H1 (cell line): Measurements from ENCODE around the gene TNNI3. TPM values are rescaled to one million over a fixed set of nuclear protein-coding genes. Genes with fewer than 3 reads are reported as not detected.

Experiments used
- CTCF ChIA-PET: fragments of 300-600 bp; sonication (Branson Sonifier 250); formaldehyde crosslinking; loops from one replicate; lab custom pipeline; 2021; ENCODE audit not compliant: partially characterized antibody; lab: Charles Lee
- POLR2A ChIA-PET: fragments of 300-600 bp; sonication (Branson Sonifier 250); formaldehyde crosslinking; loops from one replicate; lab custom pipeline; 2021; ENCODE audit warnings: inconsistent platforms; ENCODE audit not compliant: partially characterized antibody; lab: Charles Lee
- DNase-seq, 2 experiments: peaks; one replicate each; pipeline versions ENCODE4 v3.0.0 to v3.0.0-alpha.2; 2010 to 2022; ENCODE audit warnings: low spot score in 2 of 2, low read depth in 1 of 2, mixed read lengths in 1 of 2
- FAIRE-seq: peaks from 2 replicates; lab custom pipeline; 2011; peaks lifted over from hg19 to GRCh38; lab: Jason Lieb, UNC
- H2AFZ ChIP-seq: 2 replicates; pipeline ENCODE4 v1.8.1; 2012; ENCODE audit warnings: low read length, inconsistent platforms
- H2AK5ac ChIP-seq: 2 replicates; pipeline ENCODE4 v1.6.1; 2013; ENCODE audit warnings: low read depth, low read length
- H2BK120ac ChIP-seq: replicated peaks from 2 replicates; pipeline ENCODE3; 2013; ENCODE audit warnings: low read depth, low read length, inconsistent platforms
- H2BK12ac ChIP-seq: 2 replicates; pipeline ENCODE4 v1.6.1; 2013; ENCODE audit warnings: low read depth, low read length
- H2BK15ac ChIP-seq: 2 replicates; pipeline ENCODE4 v1.6.1; 2013; ENCODE audit warnings: low read length
- H2BK20ac ChIP-seq: 2 replicates; pipeline ENCODE4 v1.6.1; 2013; ENCODE audit warnings: low read length
- H2BK5ac ChIP-seq: 2 replicates; pipeline ENCODE4 v1.6.1; 2013; ENCODE audit warnings: low read depth, low read length
- H3K14ac ChIP-seq: 2 replicates; pipeline ENCODE4 v1.6.1; 2013; ENCODE audit warnings: inconsistent platforms; ENCODE audit not compliant: insufficient read length
- H3K18ac ChIP-seq: 2 replicates; pipeline ENCODE4 v1.6.1; 2013; ENCODE audit warnings: low read length; ENCODE audit errors: extremely low read depth
- H3K23ac ChIP-seq: 2 replicates; pipeline ENCODE4 v1.6.1; 2013; ENCODE audit warnings: inconsistent platforms; ENCODE audit not compliant: insufficient read length
- H3K23me2 ChIP-seq: 2 replicates; pipeline ENCODE4 v1.6.1; 2013; ENCODE audit warnings: low read depth, low read length
- H3K27ac ChIP-seq: 2 replicates; pipeline ENCODE4 v1.6.1; 2011; ENCODE audit warnings: low read depth, low read length, inconsistent platforms
- H3K27me3 ChIP-seq, 4 experiments: replicated peaks in 1 of 4; 1 replicate in 1 of 4; 2 replicates in 3 of 4; pipeline versions ENCODE4 v1.6.1 to v1.8.1; 2011 to 2013; ENCODE audit warnings: low read length in 3 of 4, mild to moderate bottlenecking in 3 of 4, inconsistent platforms in 2 of 4, mixed read lengths in 2 of 4, moderate library complexity in 1 of 4; ENCODE audit not compliant: control insufficient read depth in 3 of 4, insufficient read depth in 3 of 4; ENCODE audit errors: extremely low read depth in 1 of 4
- H3K36me3 ChIP-seq, 4 experiments: 2 replicates each; pipeline versions ENCODE4 v1.6.1 to v1.8.1; 2011 to 2013; ENCODE audit warnings: mild to moderate bottlenecking in 4 of 4, low read length in 3 of 4, moderate library complexity in 2 of 4, control low read depth in 1 of 4, inconsistent platforms in 1 of 4; ENCODE audit not compliant: insufficient read depth in 4 of 4, control insufficient read depth in 2 of 4
- H3K4ac ChIP-seq: replicated peaks from 2 replicates; pipeline ENCODE3; 2013; ENCODE audit warnings: low read length, low read depth, mixed read lengths, inconsistent platforms; ENCODE audit not compliant: insufficient read length
- H3K4me1 ChIP-seq, 4 experiments: replicated peaks in 1 of 4; 1 replicate in 1 of 4; 2 replicates in 3 of 4; pipeline versions ENCODE4 v1.6.1 to v1.8.1; 2011 to 2013; ENCODE audit warnings: low read length in 3 of 4, inconsistent platforms in 2 of 4, mixed read lengths in 1 of 4; ENCODE audit not compliant: insufficient read depth in 4 of 4, control insufficient read depth in 3 of 4
- H3K4me2 ChIP-seq, 2 experiments: 2 replicates each; pipeline versions ENCODE4 v1.6.1 to v1.8.1; 2011 to 2013; ENCODE audit warnings: low read depth in 2 of 2, low read length in 2 of 2, control low read depth in 1 of 2, inconsistent platforms in 1 of 2, mild to moderate bottlenecking in 1 of 2; ENCODE audit not compliant: insufficient read depth in 1 of 2
- H3K4me3 ChIP-seq, 4 experiments: fragments of 200-600, 300-600 bp in 1 of 4; sonication (generic), shearing (Covaris generic), sonication (Bioruptor Twin) in 1 of 4; 2 replicates each; pipeline versions ENCODE4 v1.5.1 to v1.8.1; 2011 to 2016; ENCODE audit warnings: low read length in 4 of 4, low read depth in 3 of 4, control low read depth in 2 of 4, inconsistent platforms in 2 of 4, mild to moderate bottlenecking in 2 of 4, mixed read lengths in 1 of 4, moderate library complexity in 1 of 4; ENCODE audit not compliant: insufficient read depth in 2 of 4; ENCODE audit errors: extremely low read depth in 1 of 4
- H3K56ac ChIP-seq: replicated peaks from 2 replicates; pipeline ENCODE3; 2013; ENCODE audit warnings: low read depth, mild to moderate bottlenecking, mixed read lengths, low read length, inconsistent platforms; ENCODE audit not compliant: insufficient read length
- H3K79me1 ChIP-seq: 2 replicates; pipeline ENCODE4 v1.6.1; 2013; ENCODE audit warnings: low read depth, low read length, control low read depth
- H3K79me2 ChIP-seq, 2 experiments: 2 replicates each; pipeline versions ENCODE4 v1.6.1 to v1.8.1; 2012 to 2013; ENCODE audit warnings: low read length in 2 of 2, mild to moderate bottlenecking in 2 of 2, inconsistent platforms in 1 of 2; ENCODE audit not compliant: insufficient read depth in 2 of 2, control insufficient read depth in 1 of 2
- H3K9ac ChIP-seq, 4 experiments: replicated peaks in 1 of 4; 1 replicate in 1 of 4; 2 replicates in 3 of 4; pipeline versions ENCODE4 v1.6.1 to v1.8.1; 2011 to 2013; ENCODE audit warnings: low read depth in 3 of 4, low read length in 3 of 4, control low read depth in 2 of 4, mild to moderate bottlenecking in 2 of 4, moderate library complexity in 2 of 4, inconsistent platforms in 1 of 4; ENCODE audit errors: extremely low read depth in 1 of 4
- H3K9me3 ChIP-seq, 2 experiments: 2 replicates each; pipeline versions ENCODE4 v1.6.1 to v1.8.1; 2012 to 2013; ENCODE audit warnings: mild to moderate bottlenecking in 2 of 2, moderate library complexity in 2 of 2, control low read depth in 1 of 2, inconsistent platforms in 1 of 2, low read depth in 1 of 2, low read length in 1 of 2, mixed read lengths in 1 of 2; ENCODE audit not compliant: insufficient read depth in 2 of 2
- H4K20me1 ChIP-seq, 2 experiments: replicated peaks in 1 of 2; 2 replicates each; pipeline versions ENCODE3 to v1.8.1; 2011 to 2013; ENCODE audit warnings: inconsistent platforms in 2 of 2, low read length in 2 of 2, mild to moderate bottlenecking in 1 of 2; ENCODE audit not compliant: insufficient read depth in 2 of 2, control insufficient read depth in 1 of 2
- H4K5ac ChIP-seq: 2 replicates; pipeline ENCODE4 v1.6.1; 2013; ENCODE audit warnings: low read length, low read depth, mixed read lengths, inconsistent platforms; ENCODE audit not compliant: insufficient read length
- H4K8ac ChIP-seq: 2 replicates; pipeline ENCODE4 v1.8.0; 2013; ENCODE audit warnings: mild to moderate bottlenecking, moderate library complexity, low read length, inconsistent platforms; ENCODE audit not compliant: insufficient read depth; ENCODE audit errors: extremely low read depth
- H4K91ac ChIP-seq: replicated peaks from 2 replicates; pipeline ENCODE3; 2013; ENCODE audit warnings: low read length, mixed read lengths, inconsistent platforms; ENCODE audit not compliant: insufficient read length
- CREB1 ChIP-seq: IDR thresholded peaks from 2 replicates; pipeline ENCODE4 v1.6.1; 2012; ENCODE audit warnings: inconsistent platforms
- CTBP2 ChIP-seq: IDR thresholded peaks from 2 replicates; pipeline ENCODE4 v1.7.0; 2011; ENCODE audit warnings: borderline replicate concordance, mild to moderate bottlenecking, moderate library complexity, mixed read lengths, low read length; ENCODE audit not compliant: insufficient read depth, insufficient read length
- FOSL1 ChIP-seq: IDR thresholded peaks from 2 replicates; pipeline ENCODE4 v1.6.1; 2011; ENCODE audit warnings: mild to moderate bottlenecking, low read depth, low read length, moderate library complexity; ENCODE audit not compliant: insufficient read depth
- SIRT6 ChIP-seq: IDR thresholded peaks from one replicate; pipeline ENCODE4 v1.7.1; 2012; ENCODE audit warnings: low read length, inconsistent platforms
- TCF12 ChIP-seq: IDR thresholded peaks from 2 replicates; pipeline ENCODE4 v1.6.1; 2011; ENCODE audit warnings: low read depth, mild to moderate bottlenecking, low read length
- WGBS, 2 experiments: shearing (Covaris generic) in 1 of 2; methylation state at CpG; one replicate each; pipeline versions ENCODE4 v1.1.6 to v1.1.7; 2013 to 2015; ENCODE audit warnings: low lambda C conversion rate in 2 of 2, mixed read lengths in 2 of 2, inconsistent platforms in 1 of 2, low coverage in 1 of 2, missing lambda C conversion rate in 1 of 2; ENCODE audit not compliant: insufficient replicate concordance in 2 of 2, insufficient coverage in 1 of 2, insufficient read length in 1 of 2; ENCODE audit errors: extremely low coverage in 1 of 2, missing lambda C conversion rate in 1 of 2; 5-methylcytosine and 5-hydroxymethylcytosine counted together
- polyA plus RNA-seq, 7 experiments: library from polyadenylated mRNA; depleted of rRNA in 3 of 7; stranded (reverse) in 5 of 7; unstranded in 2 of 7; fragments of >200 nt in 5 of 7; fragments of 200-250 nt in 2 of 7; gene quantifications; 1 replicate in 5 of 7; 2 replicates in 1 of 7; 4 replicates in 1 of 7; pipeline versions ENCODE4 v1.2.1 to v1.2.3, GENCODE V29; 2011 to 2013; ENCODE audit warnings: missing spikeins in 2 of 7, mixed read lengths in 2 of 7
- total RNA-seq: library from RNA; stranded (reverse); fragmentation: NEBNext Ultra II Directional; extraction: Animal tissue kit (Norgen Biotek cat#: 25700); gene quantifications from 2 replicates; pipeline ENCODE4 v1.2.1, GENCODE V29; 2021

The TNNI3 gene
- total and polyA plus RNA-seq, 2 of the 8 experiments (the other 6 are each of a cell fraction or from before 2014, with no cell fraction given) = 16.9 to 56.0 TPM

- CTCF ChIA-PET = interaction anchor here (1.0 to 2.5 kb wide), 2 partner anchors 13 to 38 kb away, joined by 3 to 9 read pairs; partner anchors contain the start of gene DNAAF3
- H3K36me3 ChIP-seq = no peaks in the 10 kb centered on the region
- peaks cover 2 to 46% (median 32%) of the 10 kb centered on the region in 4 experiments; a peak in 6 of 7 replicates for H3K27me3 ChIP-seq
- no peak overlapping the region; the same call in 1 of the 2 replicates for H2BK5ac ChIP-seq
- H4K5ac ChIP-seq = no peak overlapping the region
- peaks cover 2 to 22% (median 14%) of the 10 kb centered on the region in 4 experiments for H3K4me1 ChIP-seq
- H2AFZ ChIP-seq = no peak overlapping the region
- H3K56ac ChIP-seq = no peak overlapping the region
- H3K23me2 ChIP-seq = peaks cover 12% of the 10 kb centered on the region; the same call in 1 of the 2 replicates
- no peak overlapping the region for H3K14ac ChIP-seq
- no peak for FAIRE-seq
- no peak overlapping the region for H3K23ac ChIP-seq
- H4K8ac ChIP-seq = no peak overlapping the region
- POLR2A ChIA-PET = interaction anchor here (1.3 to 3.0 kb wide), 5 partner anchors 18 to 229 kb away, joined by 3 to 13 read pairs (median 5); partner anchors contain the start of gene UBE2S
- no peak overlapping the region for H4K91ac ChIP-seq
- H3K4me2 ChIP-seq = peak overlapping the region; percentile 64 to 98
- 0 out of 2 replicates have a peak overlapping the region, but pooled peaks have one; percentile 25 for H3K27ac ChIP-seq
- no peak overlapping the region for H3K4ac ChIP-seq
- peak overlapping the region; percentile 39 to 73 (median 72) for H3K4me3 ChIP-seq
- WGBS, 2 experiments = 4% methylated on average over 49 of the region's 61 CpGs; no CpG with 5 or more reads in 1 of the 2 experiments
- no peak overlapping the region for H2BK20ac ChIP-seq
- H4K20me1 ChIP-seq = peaks cover 0 to 7% of the 10 kb centered on the region in 2 experiments
- H2BK120ac ChIP-seq = no peak overlapping the region
- no peak overlapping the region for H2AK5ac ChIP-seq
- H2BK12ac ChIP-seq = 0 out of 2 replicates have a peak overlapping the region, but pooled peaks have one; percentile 68
- no peaks in the 10 kb centered on the region for H3K79me1 ChIP-seq
- H3K9ac ChIP-seq = no peak overlapping the region; a peak in 2 of 7 replicates
- peak overlapping the region; percentile 48; the same call in 1 of the 2 replicates for H3K18ac ChIP-seq
- H2BK15ac ChIP-seq = no peak overlapping the region
- H3K9me3 ChIP-seq = no peaks in the 10 kb centered on the region
- no peaks in the 10 kb centered on the region for H3K79me2 ChIP-seq
- DNase-seq = peak in 1 of 2 experiments; percentile 95
- TF ChIP-seq TCF12 = 0 out of 2 replicates have a peak, but pooled peaks have one; percentile 20
- TF ChIP-seq CTBP2 = peak; percentile 70
- no peak for TF ChIP-seq SIRT6
- TF ChIP-seq FOSL1 = no peak
- TF ChIP-seq CREB1 = peak; percentile 66
Measured at GRCh38 chr19:55178781-55179599, 21.5 kb upstream of the TNNI3 start.
